ENCODE results near the gene HTR3B. TPM values are rescaled to one million over a fixed set of nuclear protein-coding genes. Genes with fewer than 3 reads are reported as not detected.

HTR3B gene
- total RNA-seq, 2 experiments from 2014 or later = not detected

Other genes starting within 250 kb of the HTR3B start
- under 1 TPM; 0.31 to 0.71 TPM for gene TMPRSS5, start 198.5 kb upstream of the HTR3B start, total RNA-seq
- 10 to 100 TPM; 21.0 to 21.5 TPM for gene ZW10, start 131.1 kb upstream of the HTR3B start, total RNA-seq
- gene CLDN25, start 125.0 kb upstream of the HTR3B start, total RNA-seq = not detected
- gene USP28, start 29.2 kb upstream of the HTR3B start, total RNA-seq = 10 to 100 TPM; 46.8 to 53.0 TPM
- not detected for gene HTR3A, start 70.3 kb downstream of the HTR3B start, total RNA-seq
- gene ZBTB16, start 154.9 kb downstream of the HTR3B start, total RNA-seq = 10 to 100 TPM; 16.3 to 16.4 TPM

All from activated CD8-positive, alpha-beta T cell treated with anti-CD3 and anti-CD28 coated beads, Interleukin-2, amount 10 ng/mL, durations not matched to agents 7 days and 5 days (primary cell).